GM18526 (cell line): ENCODE measurements around the gene C1orf232.

Experiments used
- POLR2A ChIP-seq: IDR thresholded peaks from 3 replicates; pipeline ENCODE4 v1.6.1; 2011; ENCODE audit not compliant: insufficient read length; ENCODE audit errors: extremely low read depth

The C1orf232 gene

GRCh38 chr1:26164861-26165842, 3.6 kb downstream of the C1orf232 start:
- TF ChIP-seq POLR2A: no peak

GRCh38 chr1:26164036-26164860, 4.5 kb downstream of the C1orf232 start:
- no peak for TF ChIP-seq POLR2A

- TF ChIP-seq POLR2A: no peak
Measured at GRCh38 chr1:26163684-26164035, 5.1 kb downstream of the C1orf232 start.

DNA sequence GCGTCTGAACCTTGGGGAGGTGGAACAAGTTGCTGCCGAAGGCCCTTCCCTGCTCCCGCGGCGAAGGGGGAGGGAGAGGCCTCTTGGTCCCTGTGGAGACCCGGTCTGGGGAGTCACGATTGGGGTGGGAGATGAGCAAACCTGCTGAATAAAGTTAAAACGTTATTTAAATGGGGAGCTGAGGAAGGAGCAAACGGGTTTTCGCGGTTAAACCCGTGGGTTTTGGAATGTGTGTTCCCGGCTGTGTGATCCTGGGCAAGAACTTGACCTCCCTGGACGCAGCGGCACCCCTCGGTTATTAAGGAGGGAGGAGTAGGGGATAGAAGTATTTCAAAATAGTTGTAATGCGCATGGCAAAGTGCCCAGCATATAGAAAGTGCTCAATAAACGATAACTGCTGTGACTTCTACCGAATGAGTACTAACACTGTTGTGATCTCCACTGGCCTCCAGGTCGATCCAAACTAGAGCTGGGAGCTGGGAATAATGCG, 6.5 kb downstream of the C1orf232 start:
- TF ChIP-seq POLR2A: no peak

GRCh38 chr1:26161415-26162219, 7.1 kb downstream of the C1orf232 start:
- TF ChIP-seq POLR2A: no peak

DNA sequence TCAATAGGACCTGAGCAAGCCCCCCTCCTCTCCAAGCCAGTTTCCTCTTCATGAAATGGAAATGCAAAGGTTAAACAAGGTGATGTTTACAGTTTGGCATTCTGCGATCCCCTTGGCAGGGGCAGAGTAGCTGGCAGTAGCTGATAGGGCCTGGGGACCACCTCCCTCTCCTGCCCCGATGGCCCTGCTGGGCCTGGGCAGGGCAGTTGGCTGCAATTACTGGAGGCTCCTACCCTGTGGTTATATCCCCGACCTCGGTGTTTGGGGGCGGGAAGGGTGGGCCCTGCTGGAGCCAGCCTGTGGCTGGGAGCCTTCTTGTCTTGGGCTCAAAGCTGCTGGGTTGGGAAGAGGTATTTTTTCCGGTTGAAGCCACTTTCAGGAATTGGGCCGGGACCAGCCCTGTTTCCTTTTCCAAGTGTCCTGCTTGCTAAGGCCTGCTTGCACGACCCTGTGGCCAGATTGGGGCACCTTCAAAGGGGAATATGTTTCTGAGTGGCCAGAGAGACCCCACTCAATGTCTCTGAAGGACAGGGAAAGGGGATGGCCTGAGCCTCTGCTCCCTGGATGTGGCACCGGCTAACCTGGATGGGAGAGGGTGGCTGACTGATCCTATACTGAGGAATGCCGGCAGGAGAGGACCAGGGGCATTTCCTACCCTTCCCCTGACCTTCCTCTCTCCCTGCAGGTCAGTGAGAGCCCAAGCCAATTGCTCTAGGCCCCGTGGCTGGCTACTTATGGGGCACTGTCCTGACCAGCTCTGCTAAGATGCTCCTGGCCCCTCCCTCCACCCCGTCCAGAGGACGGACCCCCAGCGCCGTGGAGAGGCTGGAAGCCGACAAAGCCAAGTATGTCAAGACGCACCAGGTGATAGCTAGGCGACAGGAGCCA, 8.0 kb downstream of the C1orf232 start:
- no peak for TF ChIP-seq POLR2A

GRCh38 chr1:26159743-26160039, 9.1 kb downstream of the C1orf232 start:
- no peak for TF ChIP-seq POLR2A

- no peak for TF ChIP-seq POLR2A
Measured at GRCh38 chr1:26158908-26159742, 9.6 kb downstream of the C1orf232 start, which contains the start of gene FAM110D. TSS of gene FAM110D (plus strand) at chr1:26159079. CDS start at chr1:26161292, 2,213 bp downstream.

- TF ChIP-seq POLR2A: no peak
Measured at GRCh38 chr1:26158271-26158907, 10.4 kb downstream of the C1orf232 start.

DNA sequence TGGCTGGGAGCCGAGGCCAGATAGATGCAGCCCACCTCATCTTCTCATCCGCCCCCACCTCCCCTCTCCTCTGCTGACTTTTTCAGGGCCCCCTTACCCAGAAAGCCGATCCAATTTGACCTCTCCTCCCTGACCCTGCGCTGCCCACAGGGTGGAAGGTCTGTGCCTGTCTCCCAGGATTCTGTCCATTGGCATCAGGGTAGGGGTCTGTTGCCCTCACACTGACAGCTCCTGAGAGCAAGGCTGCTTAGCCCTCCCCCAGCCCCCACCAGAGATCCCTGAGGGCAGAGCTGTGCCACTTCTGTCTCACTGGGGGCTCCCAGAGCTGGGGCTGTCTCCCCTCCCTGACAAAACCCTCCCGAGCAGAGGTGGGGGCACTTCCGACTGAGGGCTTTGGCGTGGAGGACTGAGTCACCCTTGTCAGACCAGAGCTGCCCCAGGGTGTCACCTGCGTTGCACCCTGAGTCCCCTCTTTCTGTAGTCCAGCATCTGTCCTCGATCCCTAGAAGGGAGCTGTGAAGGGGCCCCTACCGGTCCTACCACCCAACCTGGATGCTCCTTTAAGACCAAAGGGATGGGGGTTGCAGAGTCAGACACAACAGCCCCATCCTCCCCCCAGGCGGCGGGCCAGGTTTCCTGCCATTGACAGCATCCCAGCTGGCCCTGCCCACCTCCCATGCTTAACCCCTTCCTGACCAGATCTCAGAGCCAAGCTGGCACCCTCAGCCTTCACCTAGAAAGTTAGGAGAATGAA, 12.3 kb downstream of the C1orf232 start:
- TF ChIP-seq POLR2A: no peak

GRCh38 chr1:26155370-26156284, 13.1 kb downstream of the C1orf232 start:
- no peak for TF ChIP-seq POLR2A
